MM.1S (cell line): ENCODE measurements around the gene TCEANC.

Experiments used
- DNase-seq: peaks from one replicate; pipeline ENCODE4 v3.0.0-alpha.2; 2015
- H2AFZ ChIP-seq: fragments of 300-600 bp; sonication (generic); 2 replicates; pipeline ENCODE4 v1.6.0; 2016; ENCODE audit warnings: antibody characterized with exemption, low read length
- H3F3A ChIP-seq: fragments of 300-600 bp; sonication (generic); 2 replicates; pipeline ENCODE4 v1.6.1; 2016; ENCODE audit warnings: mild to moderate bottlenecking, antibody characterized with exemption, low read length, moderate library complexity, mixed read lengths; ENCODE audit not compliant: insufficient read depth
- H3K27ac ChIP-seq: fragments of 300-600 bp; sonication (generic); 2 replicates; pipeline ENCODE4 v1.5.1; 2016; ENCODE audit warnings: mild to moderate bottlenecking, low read length
- H3K27me3 ChIP-seq: fragments of 300-600 bp; sonication (generic); replicated peaks from 2 replicates; pipeline ENCODE4 v1.6.0; 2016; ENCODE audit warnings: low read length; ENCODE audit not compliant: insufficient read depth
- H3K36me3 ChIP-seq: fragments of 300-600 bp; sonication (generic); replicated peaks from 2 replicates; pipeline ENCODE4 v1.6.1; 2016; ENCODE audit warnings: mild to moderate bottlenecking, low read length, mixed read lengths; ENCODE audit not compliant: insufficient read depth
- H3K4me1 ChIP-seq: fragments of 300-600 bp; sonication (generic); 2 replicates; pipeline ENCODE4 v1.6.1; 2016; ENCODE audit warnings: low read length, mixed read lengths
- H3K4me2 ChIP-seq: fragments of 300-600 bp; sonication (generic); 2 replicates; pipeline ENCODE4 v1.6.0; 2016; ENCODE audit warnings: low read depth, low read length
- H3K4me3 ChIP-seq: fragments of 300-600 bp; sonication (generic); 2 replicates; pipeline ENCODE4 v1.5.1; 2016; ENCODE audit warnings: low read length, mixed read lengths
- H3K79me2 ChIP-seq: fragments of 300-600 bp; sonication (generic); 2 replicates; pipeline ENCODE4 v1.6.1; 2016; ENCODE audit warnings: mixed run types, low read length, mixed read lengths
- H3K9ac ChIP-seq: fragments of 300-600 bp; sonication (generic); 2 replicates; pipeline ENCODE4 v1.6.1; 2016; ENCODE audit warnings: low read length, mixed read lengths
- H3K9me2 ChIP-seq: fragments of 300-600 bp; sonication (generic); replicated peaks from 2 replicates; pipeline ENCODE4 v1.6.1; 2016; ENCODE audit warnings: mild to moderate bottlenecking, low read length, mixed read lengths; ENCODE audit not compliant: insufficient read depth
- H3K9me3 ChIP-seq: fragments of 300-600 bp; sonication (generic); replicated peaks from 2 replicates; pipeline ENCODE4 v1.6.1; 2016; ENCODE audit warnings: mild to moderate bottlenecking, low read length, mixed read lengths; ENCODE audit not compliant: insufficient read depth
- H4K20me1 ChIP-seq: fragments of 300-600 bp; sonication (generic); 2 replicates; pipeline ENCODE4 v1.6.1; 2016; ENCODE audit warnings: mild to moderate bottlenecking, low read length, moderate library complexity, mixed read lengths; ENCODE audit not compliant: insufficient read depth
- EZH2 ChIP-seq: fragments of 300-600 bp; sonication (generic); optimal IDR thresholded peaks from 2 replicates; pipeline ENCODE3; 2017; ENCODE audit warnings: low read depth, mild to moderate bottlenecking, antibody characterized with exemption, low read length, mixed read lengths
- EZH2phosphoT487 ChIP-seq: fragments of 300-600 bp; sonication (generic); IDR thresholded peaks from 2 replicates; pipeline ENCODE4 v1.6.1; 2018; ENCODE audit warnings: antibody characterized with exemption, low read length
- TF ChIP-seq, protein P1 (sequence below): fragments of 300-600 bp; sonication (generic); IDR thresholded peaks from 2 replicates; pipeline ENCODE4 v1.5.1; 2016; ENCODE audit warnings: antibody characterized with exemption, low read length, mixed read lengths

Gene TCEANC

DNA sequence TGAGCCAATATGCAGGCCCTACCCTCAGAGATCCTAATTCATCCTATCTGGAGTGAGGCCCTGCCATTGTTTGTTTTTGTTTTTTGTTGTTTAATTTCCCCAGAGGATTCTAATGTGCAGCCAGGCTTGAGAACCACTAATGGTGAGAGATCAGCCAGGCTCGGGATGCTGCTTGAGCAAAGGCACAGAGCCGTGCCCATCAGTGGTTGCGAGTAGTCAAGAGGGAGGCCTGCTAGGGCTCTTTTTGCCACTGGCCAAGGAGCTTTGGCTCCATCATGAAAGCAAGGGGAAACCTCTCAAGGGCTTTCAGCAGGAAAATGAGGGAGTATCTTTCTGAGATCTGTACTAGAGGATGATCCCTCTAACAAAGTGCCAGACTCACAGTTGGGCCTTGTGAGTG, 2.7 kb downstream of the TCEANC start:
- Histone ChIP-seq H3K4me1 (peaks cover 11% of the 10 kb centered on the region), H3K36me3 (no peaks in the 10 kb centered on the region), H3F3A (peaks cover 9% of the 10 kb centered on the region; the same call in 1 of the 2 replicates), H2AFZ (no peak overlapping the region), H4K20me1 (no peaks in the 10 kb centered on the region), H3K79me2 (peaks cover 14% of the 10 kb centered on the region), H3K4me2 (no peak overlapping the region), H3K4me3 (no peak overlapping the region), H3K27me3 (no peaks in the 10 kb centered on the region), H3K9me2 (no peaks in the 10 kb centered on the region), H3K9me3 (no peaks in the 10 kb centered on the region), H3K27ac (no peak overlapping the region), H3K9ac (no peak overlapping the region)
- no peak for DNase-seq
- no peak for TF ChIP-seq EZH2
- TF ChIP-seq EZH2phosphoT487 = no peak
- TF ChIP-seq, protein P1, sequence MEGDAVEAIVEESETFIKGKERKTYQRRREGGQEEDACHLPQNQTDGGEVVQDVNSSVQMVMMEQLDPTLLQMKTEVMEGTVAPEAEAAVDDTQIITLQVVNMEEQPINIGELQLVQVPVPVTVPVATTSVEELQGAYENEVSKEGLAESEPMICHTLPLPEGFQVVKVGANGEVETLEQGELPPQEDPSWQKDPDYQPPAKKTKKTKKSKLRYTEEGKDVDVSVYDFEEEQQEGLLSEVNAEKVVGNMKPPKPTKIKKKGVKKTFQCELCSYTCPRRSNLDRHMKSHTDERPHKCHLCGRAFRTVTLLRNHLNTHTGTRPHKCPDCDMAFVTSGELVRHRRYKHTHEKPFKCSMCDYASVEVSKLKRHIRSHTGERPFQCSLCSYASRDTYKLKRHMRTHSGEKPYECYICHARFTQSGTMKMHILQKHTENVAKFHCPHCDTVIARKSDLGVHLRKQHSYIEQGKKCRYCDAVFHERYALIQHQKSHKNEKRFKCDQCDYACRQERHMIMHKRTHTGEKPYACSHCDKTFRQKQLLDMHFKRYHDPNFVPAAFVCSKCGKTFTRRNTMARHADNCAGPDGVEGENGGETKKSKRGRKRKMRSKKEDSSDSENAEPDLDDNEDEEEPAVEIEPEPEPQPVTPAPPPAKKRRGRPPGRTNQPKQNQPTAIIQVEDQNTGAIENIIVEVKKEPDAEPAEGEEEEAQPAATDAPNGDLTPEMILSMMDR = no peak

- H3K4me2 ChIP-seq = peak overlapping the region; percentile 34; the same call in 1 of the 2 replicates
- no peaks in the 10 kb centered on the region for H4K20me1 ChIP-seq
- H3F3A ChIP-seq = peaks cover 14% of the 10 kb centered on the region
- peaks cover 15% of the 10 kb centered on the region for H3K79me2 ChIP-seq
- no peak overlapping the region for H3K4me3 ChIP-seq
- H2AFZ ChIP-seq = no peak overlapping the region
- H3K9me2 ChIP-seq = no peaks in the 10 kb centered on the region
- no peak overlapping the region for H3K27ac ChIP-seq
- peaks cover 27% of the 10 kb centered on the region for H3K4me1 ChIP-seq
- no peaks in the 10 kb centered on the region for H3K36me3 ChIP-seq
- DNase-seq = peak; percentile 49
- TF ChIP-seq, protein P1 = peak; percentile 61
- no peak for TF ChIP-seq EZH2
- H3K9ac ChIP-seq = no peak overlapping the region
- no peaks in the 10 kb centered on the region for H3K27me3 ChIP-seq
- no peaks in the 10 kb centered on the region for H3K9me3 ChIP-seq
These were observed 5.7 kb downstream of the TCEANC start for GRCh38 chrX:13658602-13659001.

DNA sequence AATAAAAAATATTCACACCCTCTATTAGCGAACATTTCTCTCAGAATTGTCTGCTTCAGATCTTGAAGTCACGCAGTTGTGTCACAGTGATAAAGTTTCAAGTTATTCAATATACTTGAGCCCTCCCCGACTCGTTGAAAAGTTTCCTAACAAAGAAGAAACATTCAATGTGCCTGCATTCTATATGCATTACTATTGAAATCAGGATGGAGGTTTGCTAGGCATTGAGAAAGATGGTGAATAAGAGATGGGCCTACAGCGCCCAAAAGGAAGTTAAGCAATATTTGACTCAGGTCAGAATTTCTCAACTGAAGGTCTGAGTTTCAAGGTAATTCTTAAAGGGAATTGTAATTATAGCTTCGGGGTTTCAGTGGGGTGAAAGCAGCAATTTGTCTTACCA, 6.1 kb downstream of the TCEANC start:
- Histone ChIP-seq H3K9ac (no peak overlapping the region), H2AFZ (no peak overlapping the region), H3K27me3 (no peaks in the 10 kb centered on the region), H4K20me1 (no peaks in the 10 kb centered on the region), H3K9me3 (no peaks in the 10 kb centered on the region), H3K4me1 (peaks cover 24% of the 10 kb centered on the region), H3K27ac (no peak overlapping the region), H3K4me2 (peak overlapping the region; percentile 34; the same call in 1 of the 2 replicates), H3K79me2 (peaks cover 16% of the 10 kb centered on the region), H3K36me3 (no peaks in the 10 kb centered on the region), H3K9me2 (no peaks in the 10 kb centered on the region), H3F3A (peaks cover 10% of the 10 kb centered on the region), H3K4me3 (no peak overlapping the region)
- no peak for DNase-seq
- TF ChIP-seq, protein P1 = no peak
- TF ChIP-seq EZH2phosphoT487 (no peak), EZH2 (no peak)
